Mononuclear cell (primary cell): Measurements from ENCODE around the gene ARHGAP9. TPM values are rescaled to one million over a fixed set of nuclear protein-coding genes. Genes with fewer than 3 reads are reported as not detected.

Experiments
- H3K27me3 ChIP-seq: 2 replicates; pipeline ENCODE4 v1.6.0; 2011; ENCODE audit warnings: low read length, control low read depth; ENCODE audit not compliant: insufficient read depth
- H3K4me1 ChIP-seq: 2 replicates; pipeline ENCODE4 v1.5.1; 2011; ENCODE audit warnings: mild to moderate bottlenecking, low read length, control low read depth; ENCODE audit not compliant: insufficient read depth
- H3K4me3 ChIP-seq: 2 replicates; pipeline ENCODE4 v1.5.1; 2011; ENCODE audit warnings: mild to moderate bottlenecking, low read length, moderate library complexity
- H3K9me3 ChIP-seq: 2 replicates; pipeline ENCODE4 v1.5.1; 2011; ENCODE audit warnings: low read depth, mild to moderate bottlenecking, control low read depth, low read length
- total RNA-seq: library from RNA; depleted of rRNA; stranded (reverse); fragments of >200 nt; gene quantifications from one replicate; pipeline ENCODE4 v1.2.3, GENCODE V29; 2012

Gene ARHGAP9
- total RNA-seq, 1 donor, result 77.6 TPM

GRCh38 chr12:57488402-57489156, 8.9 kb upstream of the ARHGAP9 start:
- peak overlapping the region; percentile 92 for H3K4me3 ChIP-seq
- H3K9me3 ChIP-seq, result no peaks in the 10 kb centered on the region
- H3K4me1 ChIP-seq, result peaks cover 18% of the 10 kb centered on the region
- no peaks in the 10 kb centered on the region for H3K27me3 ChIP-seq

GRCh38 chr12:57487597-57488401, 8.1 kb upstream of the ARHGAP9 start, which contains the start of gene MARS1:
TSS of gene MARS1 (plus strand) at chr12:57488068. CDS start at chr12:57488091, 23 bp downstream.
- Histone ChIP-seq H3K4me1 (peaks cover 18% of the 10 kb centered on the region), H3K9me3 (no peaks in the 10 kb centered on the region), H3K27me3 (no peaks in the 10 kb centered on the region), H3K4me3 (peak within 1 kb of the TSS; percentile 92)

- no peaks in the 10 kb centered on the region for H3K9me3 ChIP-seq
- peaks cover 18% of the 10 kb centered on the region for H3K4me1 ChIP-seq
- no peak overlapping the region for H3K4me3 ChIP-seq
- H3K27me3 ChIP-seq, result no peaks in the 10 kb centered on the region
These were observed 7.5 kb upstream of the ARHGAP9 start for GRCh38 chr12:57487055-57487596.

GRCh38 chr12:57485695-57486094, 6.0 kb upstream of the ARHGAP9 start:
- peaks cover 29% of the 10 kb centered on the region for H3K4me1 ChIP-seq
- H3K27me3 ChIP-seq, result no peaks in the 10 kb centered on the region
- H3K4me3 ChIP-seq, result no peak overlapping the region
- H3K9me3 ChIP-seq, result no peaks in the 10 kb centered on the region

- H3K27me3 ChIP-seq, result no peaks in the 10 kb centered on the region
- H3K4me1 ChIP-seq, result peaks cover 43% of the 10 kb centered on the region
- H3K4me3 ChIP-seq, result no peak overlapping the region
- H3K9me3 ChIP-seq, result no peaks in the 10 kb centered on the region
These were observed 3.8 kb upstream of the ARHGAP9 start for GRCh38 chr12:57483466-57483865.

- Histone ChIP-seq H3K27me3 (no peaks in the 10 kb centered on the region), H3K4me1 (peaks cover 41% of the 10 kb centered on the region), H3K4me3 (no peak overlapping the region), H3K9me3 (no peaks in the 10 kb centered on the region)
These were observed 2.0 kb upstream of the ARHGAP9 start for GRCh38 chr12:57481671-57482070.

- Histone ChIP-seq H3K9me3 (no peaks in the 10 kb centered on the region), H3K4me1 (peaks cover 66% of the 10 kb centered on the region), H3K27me3 (no peaks in the 10 kb centered on the region), H3K4me3 (peak overlapping the region; percentile 64)
These were observed 657 bp downstream of the ARHGAP9 start for GRCh38 chr12:57479043-57479375.

- Histone ChIP-seq H3K4me1 (peaks cover 75% of the 10 kb centered on the region), H3K27me3 (no peaks in the 10 kb centered on the region), H3K9me3 (no peaks in the 10 kb centered on the region), H3K4me3 (peak overlapping the region; percentile 64)
These were observed 1.7 kb downstream of the ARHGAP9 start for GRCh38 chr12:57477710-57478681.

- Histone ChIP-seq H3K4me1 (peaks cover 84% of the 10 kb centered on the region), H3K9me3 (no peaks in the 10 kb centered on the region), H3K4me3 (peak overlapping the region; percentile 64), H3K27me3 (no peaks in the 10 kb centered on the region)
These were observed 2.5 kb downstream of the ARHGAP9 start for GRCh38 chr12:57476993-57477709.

- H3K4me3 ChIP-seq, result peak overlapping the region; percentile 64
- no peaks in the 10 kb centered on the region for H3K9me3 ChIP-seq
- no peaks in the 10 kb centered on the region for H3K27me3 ChIP-seq
- peaks cover 87% of the 10 kb centered on the region for H3K4me1 ChIP-seq
These were observed 3.3 kb downstream of the ARHGAP9 start for GRCh38 chr12:57476162-57476992.

- no peaks in the 10 kb centered on the region for H3K9me3 ChIP-seq
- peak overlapping the region; percentile 64 for H3K4me3 ChIP-seq
- no peaks in the 10 kb centered on the region for H3K27me3 ChIP-seq
- H3K4me1 ChIP-seq, result peaks cover 87% of the 10 kb centered on the region
These were observed 4.2 kb downstream of the ARHGAP9 start for GRCh38 chr12:57475271-57476161.

GRCh38 chr12:57474862-57475261, 4.8 kb downstream of the ARHGAP9 start:
- Histone ChIP-seq H3K4me3 (no peak overlapping the region), H3K9me3 (no peaks in the 10 kb centered on the region), H3K4me1 (peaks cover 87% of the 10 kb centered on the region), H3K27me3 (no peaks in the 10 kb centered on the region)
